Measurements from ENCODE around the gene PSMA8.
"Not testable (repeated sequence)": the region's sequence is repeated elsewhere in the genome, so short reads cannot be mapped to it uniquely, and the experiment has no call there.

Gene PSMA8

DNA sequence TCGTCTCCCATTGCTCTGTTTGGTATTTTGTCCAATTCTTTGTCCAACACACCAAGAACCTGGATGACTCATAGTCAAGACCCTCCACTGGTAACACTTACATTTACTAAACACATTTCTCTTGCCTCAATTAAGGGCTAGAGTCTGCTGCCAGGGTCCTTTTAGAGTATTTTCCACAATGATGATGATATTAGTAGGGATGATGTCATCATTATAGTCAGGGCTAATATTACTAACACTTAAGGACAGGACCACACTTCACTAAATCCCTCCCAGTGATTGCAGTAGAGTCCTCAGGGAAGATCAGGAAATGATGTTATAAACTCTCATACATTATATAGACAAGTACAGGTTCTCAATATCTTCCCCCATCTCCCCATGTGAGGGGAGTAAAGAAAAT lies 29.6 kb upstream of the PSMA8 start:
- no peak overlapping the region for H3K27ac ChIP-seq (ENCODE audit: low read depth, low read length)
- no peaks in the 10 kb centered on the region for H3K4me1 ChIP-seq (ENCODE audit: control insufficient read depth, insufficient read depth, low read length, unreplicated experiment)
- H3K79me2 ChIP-seq (ENCODE audit: control insufficient read depth, insufficient read depth, low read length, unreplicated experiment): no peaks in the 10 kb centered on the region
- H2AFZ ChIP-seq (ENCODE audit: low read length, unreplicated experiment): no peak overlapping the region
- H3K27me3 ChIP-seq (ENCODE audit: insufficient read depth, low read length): 0 out of 2 replicates have a peak, but pooled peaks cover 10% of the 10 kb centered on the region
- no peaks in the 10 kb centered on the region for H3K36me3 ChIP-seq (ENCODE audit: insufficient read depth, low read length)
- no peak overlapping the region for H3K4me3 ChIP-seq (ENCODE audit: low read depth, low read length)

DNA sequence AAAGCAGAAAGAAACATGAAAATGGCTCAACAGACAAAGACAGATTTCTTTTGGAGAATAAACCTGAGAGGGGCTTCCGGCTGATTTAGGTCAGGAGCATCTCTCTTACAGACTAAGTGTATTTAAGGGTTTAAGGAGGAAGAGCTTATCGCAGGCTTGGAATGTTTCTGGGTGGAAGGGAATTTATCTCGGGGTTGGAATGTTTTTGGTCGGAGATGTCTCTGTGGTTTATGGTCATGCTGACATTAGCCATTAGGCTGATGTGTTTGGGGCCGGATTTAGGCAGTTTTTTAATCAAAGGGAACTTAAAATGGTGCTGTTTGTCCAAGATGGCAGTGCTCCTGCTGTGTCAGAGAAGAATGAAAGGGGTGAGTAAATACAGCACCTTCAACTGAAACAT lies 14.4 kb upstream of the PSMA8 start:
- no peaks in the 10 kb centered on the region for H3K36me3 ChIP-seq (ENCODE audit: insufficient read depth, low read length)
- no peak overlapping the region for H3K4me3 ChIP-seq (ENCODE audit: low read depth, low read length)
- H2AFZ ChIP-seq (ENCODE audit: low read length, unreplicated experiment): no peak overlapping the region
- peaks cover 16% of the 10 kb centered on the region; the same call in 1 of the 2 replicates for H3K27me3 ChIP-seq (ENCODE audit: insufficient read depth, low read length)
- H3K27ac ChIP-seq (ENCODE audit: low read depth, low read length): no peak overlapping the region
- no peaks in the 10 kb centered on the region for H3K4me1 ChIP-seq (ENCODE audit: control insufficient read depth, insufficient read depth, low read length, unreplicated experiment)
- no peaks in the 10 kb centered on the region for H3K79me2 ChIP-seq (ENCODE audit: control insufficient read depth, insufficient read depth, low read length, unreplicated experiment)

DNA sequence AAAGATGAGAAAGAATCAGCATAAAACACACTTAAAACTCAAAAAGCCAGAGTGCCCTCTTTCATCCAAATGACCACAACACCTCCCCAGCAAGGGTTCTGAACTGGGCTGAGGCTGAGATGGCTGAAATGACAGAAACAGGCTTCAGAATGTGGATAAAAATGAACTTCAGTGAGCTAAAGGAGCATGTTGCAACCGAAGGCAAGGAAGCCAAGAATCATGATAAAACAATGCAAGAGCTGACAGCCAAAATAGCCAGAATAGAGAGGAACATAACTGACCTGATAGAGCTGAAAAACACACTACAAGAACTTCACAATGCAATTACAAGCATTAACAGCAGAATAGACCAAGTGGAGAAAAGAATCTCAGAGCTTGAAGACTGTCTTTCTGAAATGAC lies 12.2 kb upstream of the PSMA8 start:
- Histone ChIP-seq H3K36me3 (ENCODE audit: insufficient read depth, low read length) (no peaks in the 10 kb centered on the region), H3K4me3 (ENCODE audit: low read depth, low read length) (no peak overlapping the region), H3K27me3 (ENCODE audit: insufficient read depth, low read length) (peaks cover 16% of the 10 kb centered on the region; the same call in 1 of the 2 replicates), H3K27ac (ENCODE audit: low read depth, low read length) (no peak overlapping the region), H3K79me2 (ENCODE audit: control insufficient read depth, insufficient read depth, low read length, unreplicated experiment) (no peaks in the 10 kb centered on the region), H2AFZ (ENCODE audit: low read length, unreplicated experiment) (no peak overlapping the region), H3K4me1 (ENCODE audit: control insufficient read depth, insufficient read depth, low read length, unreplicated experiment) (no peaks in the 10 kb centered on the region)

DNA sequence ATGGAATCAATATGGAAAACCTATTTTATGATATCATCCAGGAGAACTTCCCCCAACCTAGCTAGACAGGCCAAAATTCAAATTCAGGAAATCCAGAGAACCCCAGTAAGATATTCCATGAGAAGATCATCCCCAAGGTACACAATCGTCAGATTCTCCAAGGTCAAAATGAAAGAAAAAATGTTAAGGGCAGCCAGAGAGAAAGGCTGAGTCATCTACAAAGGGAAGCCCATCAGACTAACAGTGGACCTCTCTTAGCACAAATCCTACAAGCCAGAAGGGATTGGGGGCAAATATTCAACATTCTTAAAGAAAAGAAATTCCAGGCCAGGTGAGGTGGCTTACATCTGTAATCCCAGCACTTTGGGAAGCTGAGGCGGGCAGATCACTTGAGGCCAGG lies 11.7 kb upstream of the PSMA8 start:
- H3K36me3 ChIP-seq (ENCODE audit: insufficient read depth, low read length); H2AFZ ChIP-seq (ENCODE audit: low read length, unreplicated experiment); H3K79me2 ChIP-seq (ENCODE audit: control insufficient read depth, insufficient read depth, low read length, unreplicated experiment); H3K4me3 ChIP-seq (ENCODE audit: low read depth, low read length); H3K4me1 ChIP-seq (ENCODE audit: control insufficient read depth, insufficient read depth, low read length, unreplicated experiment); H3K27ac ChIP-seq (ENCODE audit: low read depth, low read length): not testable (repeated sequence)
- peaks cover 16% of the 10 kb centered on the region; the same call in 1 of the 2 replicates for H3K27me3 ChIP-seq (ENCODE audit: insufficient read depth, low read length)

DNA sequence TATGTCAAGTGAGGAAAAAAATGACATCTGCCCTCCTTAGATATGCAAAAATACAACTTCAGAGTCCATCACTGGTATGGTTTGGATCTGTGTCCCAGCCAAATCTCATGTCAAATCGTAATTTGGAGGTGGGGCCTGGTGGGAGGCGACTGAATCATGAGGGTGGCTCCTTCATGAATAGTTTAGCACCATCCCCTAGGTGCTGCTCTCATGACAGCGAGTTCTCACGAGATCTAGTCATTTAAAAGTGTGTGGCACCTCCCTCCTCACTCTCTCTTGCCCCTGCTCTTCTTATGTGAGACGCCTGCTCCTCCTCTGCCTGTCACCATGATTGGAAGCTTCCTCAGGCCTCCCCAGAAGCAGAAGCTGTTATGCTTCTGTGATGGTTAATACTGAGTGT lies 5.9 kb upstream of the PSMA8 start:
- no peaks in the 10 kb centered on the region for H3K4me1 ChIP-seq (ENCODE audit: control insufficient read depth, insufficient read depth, low read length, unreplicated experiment)
- H3K36me3 ChIP-seq (ENCODE audit: insufficient read depth, low read length): no peaks in the 10 kb centered on the region
- no peak overlapping the region for H3K4me3 ChIP-seq (ENCODE audit: low read depth, low read length)
- no peak overlapping the region for H2AFZ ChIP-seq (ENCODE audit: low read length, unreplicated experiment)
- peaks cover 4% of the 10 kb centered on the region; the same call in 1 of the 2 replicates for H3K27me3 ChIP-seq (ENCODE audit: insufficient read depth, low read length)
- no peak overlapping the region for H3K27ac ChIP-seq (ENCODE audit: low read depth, low read length)
- H3K79me2 ChIP-seq (ENCODE audit: control insufficient read depth, insufficient read depth, low read length, unreplicated experiment): no peaks in the 10 kb centered on the region

DNA sequence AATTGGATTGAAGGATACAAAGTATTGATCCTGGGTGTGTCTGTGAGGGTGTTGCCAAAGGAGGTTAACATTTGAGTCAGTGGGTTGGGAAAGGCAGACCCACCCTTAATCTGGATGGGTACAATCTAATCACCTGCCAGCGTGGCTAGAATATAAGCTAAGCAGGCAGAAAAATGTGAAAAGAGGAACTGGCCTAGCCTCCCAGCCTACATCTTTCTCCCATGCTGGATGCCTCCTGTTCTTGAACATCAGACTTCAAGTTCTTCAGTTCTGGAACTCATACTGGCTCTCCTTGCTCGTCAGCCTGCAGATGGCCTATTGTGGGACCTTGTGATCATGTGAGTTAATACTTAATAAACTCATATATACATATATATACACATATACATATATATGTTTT lies 5.5 kb upstream of the PSMA8 start:
- not testable (repeated sequence) for H3K36me3 ChIP-seq (ENCODE audit: insufficient read depth, low read length); H3K27ac ChIP-seq (ENCODE audit: low read depth, low read length); H3K27me3 ChIP-seq (ENCODE audit: insufficient read depth, low read length); H3K4me3 ChIP-seq (ENCODE audit: low read depth, low read length); H3K79me2 ChIP-seq (ENCODE audit: control insufficient read depth, insufficient read depth, low read length, unreplicated experiment); H3K4me1 ChIP-seq (ENCODE audit: control insufficient read depth, insufficient read depth, low read length, unreplicated experiment); H2AFZ ChIP-seq (ENCODE audit: low read length, unreplicated experiment)

DNA sequence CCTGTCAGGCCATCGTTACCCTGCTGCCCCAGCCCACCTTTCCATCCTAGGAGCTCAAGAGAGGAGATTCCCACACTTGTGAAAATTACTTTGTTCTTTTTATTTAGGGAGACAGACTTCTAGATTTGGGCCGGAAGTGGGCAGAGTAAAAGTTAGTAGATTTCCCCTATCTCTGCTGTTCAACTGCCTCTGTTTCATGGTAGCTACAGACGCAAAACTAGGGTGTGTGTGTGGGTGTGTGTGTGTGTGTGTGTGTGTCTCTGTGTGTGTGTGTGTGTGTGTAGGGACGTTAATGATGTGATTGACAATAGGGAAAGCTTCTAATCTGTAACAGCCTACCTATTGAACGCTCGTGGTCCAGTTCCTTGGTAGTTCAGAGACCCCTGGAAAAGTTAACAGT lies 438 bp downstream of the PSMA8 start:
- Histone ChIP-seq H3K4me3 (ENCODE audit: low read depth, low read length) (no peak overlapping the region), H2AFZ (ENCODE audit: low read length, unreplicated experiment) (no peak overlapping the region)

DNA sequence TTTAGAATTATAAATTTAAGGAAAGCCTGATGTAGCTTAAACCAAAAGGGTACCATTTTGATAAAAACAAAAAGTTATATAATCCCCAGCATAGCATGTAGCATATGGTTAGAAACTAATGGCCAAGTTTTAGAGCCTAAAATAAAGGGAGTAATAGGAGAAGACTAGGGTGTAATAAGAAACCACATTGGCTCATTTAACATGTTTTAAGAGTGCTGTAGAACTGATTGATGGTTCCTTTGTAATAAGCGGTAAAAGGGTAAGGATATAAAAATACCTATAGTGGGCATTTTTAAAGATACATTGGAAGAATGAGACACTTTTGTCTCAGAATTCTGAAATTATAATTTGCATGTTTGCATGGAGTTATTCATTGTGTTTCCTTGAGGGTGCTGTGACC lies 1.9 kb downstream of the PSMA8 start:
- Histone ChIP-seq H3K27me3 (ENCODE audit: insufficient read depth, low read length) (peaks cover 5% of the 10 kb centered on the region; the same call in 1 of the 2 replicates), H2AFZ (ENCODE audit: low read length, unreplicated experiment) (no peak overlapping the region), H3K79me2 (ENCODE audit: control insufficient read depth, insufficient read depth, low read length, unreplicated experiment) (no peaks in the 10 kb centered on the region), H3K4me3 (ENCODE audit: low read depth, low read length) (no peak overlapping the region), H3K36me3 (ENCODE audit: insufficient read depth, low read length) (no peaks in the 10 kb centered on the region), H3K4me1 (ENCODE audit: control insufficient read depth, insufficient read depth, low read length, unreplicated experiment) (no peaks in the 10 kb centered on the region), H3K27ac (ENCODE audit: low read depth, low read length) (no peak overlapping the region)

More for the DNA sequence above, 438 bp downstream of the PSMA8 start:
- Histone ChIP-seq H3K27me3 (ENCODE audit: insufficient read depth, low read length) (peaks cover 5% of the 10 kb centered on the region; the same call in 1 of the 2 replicates), H3K36me3 (ENCODE audit: insufficient read depth, low read length) (no peaks in the 10 kb centered on the region), H3K27ac (ENCODE audit: low read depth, low read length) (no peak overlapping the region), H3K4me1 (ENCODE audit: control insufficient read depth, insufficient read depth, low read length, unreplicated experiment) (no peaks in the 10 kb centered on the region), H3K79me2 (ENCODE audit: control insufficient read depth, insufficient read depth, low read length, unreplicated experiment) (no peaks in the 10 kb centered on the region)

DNA sequence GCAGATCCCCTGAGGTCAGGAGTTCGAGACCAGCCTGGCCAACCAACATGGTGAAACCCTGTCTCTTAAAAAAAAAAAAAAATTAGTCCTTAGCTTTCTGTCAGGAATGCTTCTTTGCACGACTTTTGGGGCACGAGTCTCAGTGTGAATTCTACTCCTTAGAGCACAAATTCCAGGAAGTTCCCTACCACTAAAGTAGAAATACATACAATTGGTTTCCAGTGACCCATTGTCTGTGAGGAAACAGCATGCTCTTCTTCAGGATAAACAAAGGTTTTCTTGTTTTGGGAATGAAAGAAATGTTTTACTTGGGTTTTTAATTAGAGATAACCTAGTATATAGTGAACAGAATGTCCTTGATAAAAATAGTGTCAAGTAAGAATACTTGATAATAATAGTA lies 23.7 kb downstream of the PSMA8 start:
- Histone ChIP-seq H2AFZ (ENCODE audit: low read length, unreplicated experiment) (no peak overlapping the region), H3K4me1 (ENCODE audit: control insufficient read depth, insufficient read depth, low read length, unreplicated experiment) (no peaks in the 10 kb centered on the region), H3K27me3 (ENCODE audit: insufficient read depth, low read length) (peaks cover 11% of the 10 kb centered on the region), H3K27ac (ENCODE audit: low read depth, low read length) (no peak overlapping the region), H3K36me3 (ENCODE audit: insufficient read depth, low read length) (no peaks in the 10 kb centered on the region), H3K4me3 (ENCODE audit: low read depth, low read length) (no peak overlapping the region), H3K79me2 (ENCODE audit: control insufficient read depth, insufficient read depth, low read length, unreplicated experiment) (no peaks in the 10 kb centered on the region)

DNA sequence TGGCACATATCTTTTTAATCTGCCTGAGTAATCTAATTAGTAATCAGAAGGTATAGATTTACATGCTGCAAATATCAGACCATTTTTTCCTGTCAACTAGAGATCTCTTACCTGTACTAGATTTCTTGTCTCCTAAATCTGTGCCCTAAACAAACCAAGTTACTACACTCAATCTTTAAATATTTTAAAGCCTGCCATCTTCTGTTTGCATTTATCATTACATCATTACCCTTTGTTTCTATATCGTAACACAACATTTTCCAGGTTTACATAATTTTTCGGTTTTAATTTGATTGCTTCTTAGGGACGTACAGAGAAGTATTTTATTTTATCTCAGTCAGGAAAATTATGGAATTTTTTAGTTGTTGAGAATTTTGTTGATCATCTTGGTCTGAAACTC lies 25.7 kb downstream of the PSMA8 start:
- Histone ChIP-seq H2AFZ (ENCODE audit: low read length, unreplicated experiment) (no peak overlapping the region), H3K4me3 (ENCODE audit: low read depth, low read length) (no peak overlapping the region), H3K4me1 (ENCODE audit: control insufficient read depth, insufficient read depth, low read length, unreplicated experiment) (no peaks in the 10 kb centered on the region), H3K27ac (ENCODE audit: low read depth, low read length) (no peak overlapping the region), H3K36me3 (ENCODE audit: insufficient read depth, low read length) (no peaks in the 10 kb centered on the region), H3K79me2 (ENCODE audit: control insufficient read depth, insufficient read depth, low read length, unreplicated experiment) (no peaks in the 10 kb centered on the region), H3K27me3 (ENCODE audit: insufficient read depth, low read length) (peaks cover 11% of the 10 kb centered on the region)

DNA sequence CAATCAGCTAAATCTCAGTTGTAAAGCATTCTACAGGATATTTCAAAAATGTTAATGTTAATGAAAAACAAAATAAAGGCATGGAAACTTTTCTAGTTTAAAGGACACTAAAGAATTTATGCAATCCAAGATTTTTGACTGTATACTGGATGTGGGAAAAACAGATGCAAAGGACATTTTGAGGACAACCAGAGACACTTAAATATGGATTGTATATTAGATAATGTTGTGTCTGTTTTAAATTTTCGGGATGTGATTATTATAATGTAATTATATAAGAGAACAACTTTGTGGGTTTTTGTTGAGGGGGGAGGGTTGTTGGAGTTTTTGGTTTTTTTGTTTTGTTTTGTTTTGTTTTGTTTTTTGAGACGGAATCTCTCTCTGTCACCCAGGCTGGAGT lies 30.9 kb downstream of the PSMA8 start:
- Histone ChIP-seq H2AFZ (ENCODE audit: low read length, unreplicated experiment) (no peak overlapping the region), H3K27me3 (ENCODE audit: insufficient read depth, low read length) (peaks cover 7% of the 10 kb centered on the region; the same call in 1 of the 2 replicates)

More for the DNA sequence above, 30.9 kb downstream of the PSMA8 start:
- Histone ChIP-seq H3K36me3 (ENCODE audit: insufficient read depth, low read length) (no peaks in the 10 kb centered on the region), H3K4me1 (ENCODE audit: control insufficient read depth, insufficient read depth, low read length, unreplicated experiment) (no peaks in the 10 kb centered on the region), H3K27ac (ENCODE audit: low read depth, low read length) (no peak overlapping the region), H3K4me3 (ENCODE audit: low read depth, low read length) (no peak overlapping the region), H3K79me2 (ENCODE audit: control insufficient read depth, insufficient read depth, low read length, unreplicated experiment) (no peaks in the 10 kb centered on the region)

All from ACC112 (cell line).